Measurements from ENCODE around the gene DEFB114. TPM values are rescaled to one million over a fixed set of nuclear protein-coding genes. Genes with fewer than 3 reads are reported as not detected.

DEFB114 gene
- polyA plus RNA-seq, 4 donors, result not detected

DNA sequence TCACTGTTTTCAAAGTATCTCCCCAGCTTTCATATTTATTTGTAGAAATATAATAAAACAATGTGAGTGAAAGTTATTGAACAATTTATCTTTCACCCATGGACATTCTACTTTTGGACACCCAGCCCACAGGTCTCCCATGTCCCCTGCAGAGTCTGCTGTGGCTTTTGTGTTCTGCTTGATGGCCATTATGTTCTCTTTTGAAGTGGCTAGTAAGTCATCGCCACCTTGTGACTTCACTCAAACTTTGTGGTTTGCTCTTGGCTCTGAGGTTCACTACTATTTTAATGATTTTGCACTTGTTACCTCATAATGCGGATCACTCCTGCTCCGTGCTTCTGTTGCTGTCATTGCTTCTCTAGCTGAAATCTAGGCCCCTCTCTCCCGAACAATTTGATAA lies 15.6 kb upstream of the DEFB114 start:
- no peak overlapping the region for H3K4me3 ChIP-seq (ENCODE audit: low read depth in 1 of 3, low read length in 3 of 3)
- H3K36me3 ChIP-seq (ENCODE audit: control insufficient read depth in 3 of 3, insufficient read depth in 2 of 3, low read depth in 1 of 3, low read length in 3 of 3), result no peaks in the 10 kb centered on the region
- 79 to 85% (median 81%) methylated on average over 4 of the region's 4 CpGs for WGBS, 3 donors
- no peaks in the 10 kb centered on the region for H3K27me3 ChIP-seq (ENCODE audit: control insufficient read depth in 3 of 3, insufficient read depth in 3 of 3, low read length in 3 of 3)
- no peaks in the 10 kb centered on the region for H3K4me1 ChIP-seq (ENCODE audit: control insufficient read depth in 3 of 3, insufficient read depth in 2 of 3, low read depth in 1 of 3, low read length in 2 of 3)
- no peak for DNase-seq
- H3K27ac ChIP-seq (ENCODE audit: low read depth in 1 of 3, low read length in 2 of 3), result no peak overlapping the region
- H3K9me3 ChIP-seq (ENCODE audit: control insufficient read depth in 2 of 2, insufficient read depth in 1 of 2, low read depth in 1 of 2, low read length in 1 of 2), result no peaks in the 10 kb centered on the region
- FAIRE-seq, result no peak

DNA sequence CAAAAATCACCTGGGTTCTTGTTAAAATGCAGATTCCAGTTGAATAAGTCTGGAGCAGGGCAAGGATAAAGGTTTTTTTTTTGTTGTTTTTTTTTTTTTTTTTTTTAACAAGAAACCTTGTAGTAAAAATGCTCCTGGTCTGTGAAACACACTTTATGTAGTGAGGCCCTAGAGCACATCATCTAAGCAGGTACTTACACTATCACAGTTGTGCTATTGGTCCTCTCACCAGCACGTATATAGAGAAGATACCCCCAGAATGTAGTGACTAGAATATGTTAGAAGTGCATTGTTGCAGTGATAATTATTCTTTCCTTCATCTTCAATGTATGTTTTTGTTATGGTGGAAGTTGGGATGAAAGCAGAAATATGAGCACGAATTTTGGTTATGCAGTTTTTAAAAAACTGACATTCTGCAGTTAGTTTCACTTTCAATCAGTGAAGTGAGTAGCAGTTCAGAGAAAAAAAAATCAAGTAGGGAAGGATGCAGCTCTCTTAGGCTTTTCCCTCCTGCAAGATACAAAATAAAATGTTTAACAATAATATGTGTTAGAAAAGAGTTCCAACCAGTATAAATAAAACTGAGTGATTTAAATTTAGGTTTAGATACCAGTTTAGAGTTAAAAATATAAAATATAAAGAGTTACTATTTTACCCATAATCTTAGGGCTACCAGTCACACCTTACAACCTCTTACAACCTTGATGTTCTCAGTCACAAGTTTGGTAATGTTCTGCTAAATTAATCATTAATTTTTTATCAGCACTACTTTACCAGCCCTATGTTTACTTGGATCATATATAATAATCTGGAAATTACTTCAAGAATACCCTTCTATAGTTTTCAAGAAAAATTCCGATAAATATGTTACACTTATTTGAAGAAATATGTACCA lies 14.6 kb upstream of the DEFB114 start:
- H3K9me3 ChIP-seq (ENCODE audit: control insufficient read depth in 2 of 2, insufficient read depth in 1 of 2, low read depth in 1 of 2, low read length in 1 of 2), result no peaks in the 10 kb centered on the region
- H3K4me1 ChIP-seq (ENCODE audit: control insufficient read depth in 3 of 3, insufficient read depth in 2 of 3, low read depth in 1 of 3, low read length in 2 of 3), result no peaks in the 10 kb centered on the region
- DNase-seq, result peak in 1 of 2 donors; percentile 45
- peak overlapping the region in 1 of 3 donors; percentile 58 for H3K27ac ChIP-seq (ENCODE audit: low read depth in 1 of 3, low read length in 2 of 3)
- FAIRE-seq, result no peak
- no peaks in the 10 kb centered on the region for H3K36me3 ChIP-seq (ENCODE audit: control insufficient read depth in 3 of 3, insufficient read depth in 2 of 3, low read depth in 1 of 3, low read length in 3 of 3)
- peak overlapping the region in 1 of 3 donors; percentile 15 for H3K4me3 ChIP-seq (ENCODE audit: low read depth in 1 of 3, low read length in 3 of 3)
- H3K27me3 ChIP-seq (ENCODE audit: control insufficient read depth in 3 of 3, insufficient read depth in 3 of 3, low read length in 3 of 3), result no peaks in the 10 kb centered on the region
- 12 to 29% (median 17%) methylated on average over 3 of the region's 3 CpGs for WGBS, 3 donors

DNA sequence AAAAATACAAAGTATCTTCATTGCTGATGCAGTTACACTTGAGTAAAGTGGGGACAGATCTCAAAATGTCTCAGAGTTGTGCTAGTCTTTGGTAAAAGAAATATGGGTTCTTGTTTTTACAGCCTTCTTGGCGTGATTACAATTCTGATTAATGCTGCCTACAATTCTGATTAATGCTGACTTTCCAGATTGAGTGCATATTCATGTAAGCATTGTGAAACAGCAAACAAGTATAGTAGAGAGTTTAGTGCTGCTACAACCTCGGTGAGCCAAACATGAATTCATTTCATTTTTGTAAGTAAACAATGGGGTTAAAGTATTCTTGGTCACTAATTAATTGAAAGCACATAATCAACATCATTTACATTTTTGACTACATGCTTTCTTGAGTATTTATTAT lies 5.6 kb upstream of the DEFB114 start, which contains the start of gene DEFB113:
TSS of gene DEFB113 (minus strand) at position 21 of the 400 bp plus-strand sequence. CDS start at position 21, 0 bp downstream.
- no peaks in the 10 kb centered on the region for H3K9me3 ChIP-seq (ENCODE audit: control insufficient read depth in 2 of 2, insufficient read depth in 1 of 2, low read depth in 1 of 2, low read length in 1 of 2)
- no peak within 1 kb of the TSS for H3K27ac ChIP-seq (ENCODE audit: low read depth in 1 of 3, low read length in 2 of 3)
- H3K4me1 ChIP-seq (ENCODE audit: control insufficient read depth in 3 of 3, insufficient read depth in 2 of 3, low read depth in 1 of 3, low read length in 2 of 3), result no peaks in the 10 kb centered on the region
- 38 to 45% (median 42%) methylated on average over 2 of the region's 2 CpGs for WGBS, 3 donors
- DNase-seq (no peak), FAIRE-seq (no peak)
- H3K27me3 ChIP-seq (ENCODE audit: control insufficient read depth in 3 of 3, insufficient read depth in 3 of 3, low read length in 3 of 3), result no peaks in the 10 kb centered on the region
- no peak within 1 kb of the TSS for H3K4me3 ChIP-seq (ENCODE audit: low read depth in 1 of 3, low read length in 3 of 3)
- no peaks in the 10 kb centered on the region for H3K36me3 ChIP-seq (ENCODE audit: control insufficient read depth in 3 of 3, insufficient read depth in 2 of 3, low read depth in 1 of 3, low read length in 3 of 3)

DNA sequence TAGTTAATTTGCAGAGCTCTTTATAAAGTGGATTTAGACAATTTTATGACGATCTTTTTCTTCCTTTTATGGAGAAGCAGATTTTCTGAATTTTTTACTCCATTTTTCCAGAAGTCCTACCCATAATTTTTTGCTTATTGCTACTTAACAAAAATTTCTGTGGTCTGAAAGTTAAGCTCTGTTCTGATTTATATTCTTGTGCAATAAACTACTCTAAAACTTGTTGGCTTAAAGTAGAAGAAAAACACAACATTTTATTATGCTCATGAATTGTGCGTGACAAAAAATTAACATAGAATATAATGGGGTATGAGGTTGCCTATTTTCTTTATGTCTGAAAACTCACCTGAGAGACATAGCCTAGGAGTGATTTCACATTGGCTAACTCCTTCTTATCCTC lies 2.9 kb upstream of the DEFB114 start:
- no peaks in the 10 kb centered on the region for H3K36me3 ChIP-seq (ENCODE audit: control insufficient read depth in 3 of 3, insufficient read depth in 2 of 3, low read depth in 1 of 3, low read length in 3 of 3)
- H3K9me3 ChIP-seq (ENCODE audit: control insufficient read depth in 2 of 2, insufficient read depth in 1 of 2, low read depth in 1 of 2, low read length in 1 of 2), result no peaks in the 10 kb centered on the region
- no peak overlapping the region for H3K4me3 ChIP-seq (ENCODE audit: low read depth in 1 of 3, low read length in 3 of 3)
- H3K27me3 ChIP-seq (ENCODE audit: control insufficient read depth in 3 of 3, insufficient read depth in 3 of 3, low read length in 3 of 3), result no peaks in the 10 kb centered on the region
- DNase-seq (no peak), FAIRE-seq (no peak)
- no peaks in the 10 kb centered on the region for H3K4me1 ChIP-seq (ENCODE audit: control insufficient read depth in 3 of 3, insufficient read depth in 2 of 3, low read depth in 1 of 3, low read length in 2 of 3)
- no peak overlapping the region for H3K27ac ChIP-seq (ENCODE audit: low read depth in 1 of 3, low read length in 2 of 3)
- 61 to 70% (median 70%) methylated on average over 2 of the region's 2 CpGs for WGBS, 3 donors

DNA sequence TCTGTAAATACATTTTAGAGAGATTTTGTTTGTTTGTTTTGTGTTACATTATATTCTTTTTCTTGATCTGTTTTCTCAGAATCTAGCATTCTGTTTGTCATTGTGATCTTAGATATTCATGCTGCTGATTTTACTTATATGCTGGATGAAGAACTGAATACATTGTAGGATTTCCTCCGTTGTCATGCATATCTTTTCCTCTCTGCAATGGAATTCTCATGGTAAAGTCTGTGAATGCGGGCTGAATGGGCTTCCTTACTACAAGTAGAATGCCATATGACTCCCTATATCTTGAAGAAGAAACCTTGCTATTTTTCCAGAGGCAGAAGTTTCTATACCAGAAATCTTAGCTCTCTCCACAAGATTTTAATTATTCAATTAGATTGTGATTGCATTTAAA lies 2.4 kb upstream of the DEFB114 start:
- no peak for DNase-seq
- H3K4me1 ChIP-seq (ENCODE audit: control insufficient read depth in 3 of 3, insufficient read depth in 2 of 3, low read depth in 1 of 3, low read length in 2 of 3), result no peaks in the 10 kb centered on the region
- H3K9me3 ChIP-seq (ENCODE audit: control insufficient read depth in 2 of 2, insufficient read depth in 1 of 2, low read depth in 1 of 2, low read length in 1 of 2), result no peaks in the 10 kb centered on the region
- FAIRE-seq, result no peak
- H3K36me3 ChIP-seq (ENCODE audit: control insufficient read depth in 3 of 3, insufficient read depth in 2 of 3, low read depth in 1 of 3, low read length in 3 of 3), result no peaks in the 10 kb centered on the region
- H3K27me3 ChIP-seq (ENCODE audit: control insufficient read depth in 3 of 3, insufficient read depth in 3 of 3, low read length in 3 of 3), result no peaks in the 10 kb centered on the region
- 56 to 59% (median 58%) methylated on average over 2 of the region's 2 CpGs for WGBS, 3 donors
- no peak overlapping the region for H3K27ac ChIP-seq (ENCODE audit: low read depth in 1 of 3, low read length in 2 of 3)
- H3K4me3 ChIP-seq (ENCODE audit: low read depth in 1 of 3, low read length in 3 of 3), result no peak overlapping the region

DNA sequence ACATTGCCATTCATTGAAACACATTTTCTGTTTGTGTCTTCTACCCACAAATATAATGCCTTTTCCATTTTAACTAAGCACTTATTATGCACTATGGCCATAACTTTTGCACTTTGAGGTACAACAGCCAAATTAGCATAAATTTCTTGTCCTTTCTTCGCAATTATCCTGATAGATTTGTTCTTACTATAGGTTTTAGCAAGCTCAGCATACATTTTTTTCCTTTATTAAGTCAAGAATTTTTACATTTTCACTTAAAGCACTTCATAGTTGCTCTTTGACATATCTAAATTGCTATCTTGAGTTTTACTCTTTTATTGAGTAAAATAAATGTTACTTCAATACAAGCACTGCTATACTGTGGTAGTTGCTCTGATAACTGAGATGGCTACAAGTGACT lies 5.8 kb downstream of the DEFB114 start:
- H3K4me1 ChIP-seq (ENCODE audit: control insufficient read depth in 3 of 3, insufficient read depth in 2 of 3, low read depth in 1 of 3, low read length in 2 of 3), result no peaks in the 10 kb centered on the region
- no peak for DNase-seq
- no peak overlapping the region for H3K27ac ChIP-seq (ENCODE audit: low read depth in 1 of 3, low read length in 2 of 3)
- 66 to 70% (median 70%) methylated on average over 1 of the region's 1 CpG for WGBS, 3 donors
- H3K4me3 ChIP-seq (ENCODE audit: low read depth in 1 of 3, low read length in 3 of 3), result no peak overlapping the region
- no peak for FAIRE-seq
- H3K9me3 ChIP-seq (ENCODE audit: control insufficient read depth in 2 of 2, insufficient read depth in 1 of 2, low read depth in 1 of 2, low read length in 1 of 2), result peaks cover 0 to 3% of the 10 kb centered on the region in 2 donors
- no peaks in the 10 kb centered on the region for H3K36me3 ChIP-seq (ENCODE audit: control insufficient read depth in 3 of 3, insufficient read depth in 2 of 3, low read depth in 1 of 3, low read length in 3 of 3)
- H3K27me3 ChIP-seq (ENCODE audit: control insufficient read depth in 3 of 3, insufficient read depth in 3 of 3, low read length in 3 of 3), result no peaks in the 10 kb centered on the region

DNA sequence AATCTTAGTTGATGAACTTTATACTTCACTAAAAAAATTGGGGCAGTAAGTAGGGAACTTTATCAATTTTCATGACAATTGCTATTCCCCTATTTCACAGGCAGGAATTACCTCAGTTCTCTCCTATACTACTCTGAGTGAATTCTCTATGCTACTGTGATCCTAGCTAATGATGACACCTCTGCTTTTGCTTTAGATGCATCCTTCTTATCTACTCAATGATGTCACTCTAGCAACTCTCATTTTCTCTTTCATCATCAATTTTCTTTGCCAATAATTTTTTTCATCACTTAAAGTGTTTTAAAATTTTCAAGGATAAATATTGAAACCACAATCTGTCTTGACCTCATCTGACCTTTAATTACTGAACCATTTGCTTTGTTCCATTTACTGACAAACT lies 8.1 kb downstream of the DEFB114 start:
- no peak overlapping the region for H3K4me3 ChIP-seq (ENCODE audit: low read depth in 1 of 3, low read length in 3 of 3)
- no peak overlapping the region for H3K27ac ChIP-seq (ENCODE audit: low read depth in 1 of 3, low read length in 2 of 3)
- FAIRE-seq, result no peak
- no peaks in the 10 kb centered on the region for H3K27me3 ChIP-seq (ENCODE audit: control insufficient read depth in 3 of 3, insufficient read depth in 3 of 3, low read length in 3 of 3)
- H3K4me1 ChIP-seq (ENCODE audit: control insufficient read depth in 3 of 3, insufficient read depth in 2 of 3, low read depth in 1 of 3, low read length in 2 of 3), result no peaks in the 10 kb centered on the region
- peaks cover 0 to 3% of the 10 kb centered on the region in 2 donors for H3K9me3 ChIP-seq (ENCODE audit: control insufficient read depth in 2 of 2, insufficient read depth in 1 of 2, low read depth in 1 of 2, low read length in 1 of 2)
- DNase-seq, result no peak
- H3K36me3 ChIP-seq (ENCODE audit: control insufficient read depth in 3 of 3, insufficient read depth in 2 of 3, low read depth in 1 of 3, low read length in 3 of 3), result no peaks in the 10 kb centered on the region

DNA sequence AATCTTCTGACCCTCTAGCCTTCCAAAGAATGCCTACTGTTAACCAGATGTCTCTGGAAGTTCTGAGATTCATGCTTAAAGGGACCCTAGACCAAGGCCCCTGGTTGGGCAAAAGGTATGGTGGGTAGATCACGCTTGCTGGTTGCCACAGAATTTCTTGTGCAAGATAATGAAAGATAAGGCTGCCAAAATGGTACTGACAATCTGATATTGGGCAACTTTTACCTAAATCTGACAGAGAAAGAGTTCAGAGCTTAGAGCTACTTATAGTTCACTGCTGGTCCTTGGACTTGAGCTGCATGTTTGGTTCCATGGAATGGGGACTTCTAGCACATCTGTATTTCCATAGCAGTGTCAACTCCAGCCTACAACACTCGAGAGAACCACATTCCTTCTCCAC lies 12.0 kb downstream of the DEFB114 start:
- no peaks in the 10 kb centered on the region for H3K9me3 ChIP-seq (ENCODE audit: control insufficient read depth in 2 of 2, insufficient read depth in 1 of 2, low read depth in 1 of 2, low read length in 1 of 2)
- H3K27me3 ChIP-seq (ENCODE audit: control insufficient read depth in 3 of 3, insufficient read depth in 3 of 3, low read length in 3 of 3), result no peaks in the 10 kb centered on the region
- FAIRE-seq (no peak), DNase-seq (no peak)
- H3K36me3 ChIP-seq (ENCODE audit: control insufficient read depth in 3 of 3, insufficient read depth in 2 of 3, low read depth in 1 of 3, low read length in 3 of 3), result no peaks in the 10 kb centered on the region
- WGBS, 3 donors, result 39 to 64% (median 53%) methylated on average over 2 of the region's 2 CpGs
- no peaks in the 10 kb centered on the region for H3K4me1 ChIP-seq (ENCODE audit: control insufficient read depth in 3 of 3, insufficient read depth in 2 of 3, low read depth in 1 of 3, low read length in 2 of 3)
- no peak overlapping the region for H3K4me3 ChIP-seq (ENCODE audit: low read depth in 1 of 3, low read length in 3 of 3)
- no peak overlapping the region for H3K27ac ChIP-seq (ENCODE audit: low read depth in 1 of 3, low read length in 2 of 3)

DNA sequence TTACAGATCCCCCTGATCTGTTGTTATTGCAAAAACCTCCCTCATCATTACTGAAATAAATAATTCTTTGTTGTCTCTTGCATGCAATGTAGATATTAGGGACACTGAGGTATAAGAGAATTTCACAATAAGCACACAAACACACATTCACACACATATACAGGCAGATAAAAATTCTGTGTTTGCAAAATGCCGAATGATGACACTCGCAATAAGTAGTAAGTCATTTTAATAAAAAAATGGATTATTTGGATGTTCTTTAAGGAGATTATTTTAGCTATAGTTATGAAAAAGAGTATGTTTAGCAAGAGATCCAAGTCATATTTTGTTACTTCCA lies 13.6 kb downstream of the DEFB114 start:
- Histone ChIP-seq H3K27me3 (ENCODE audit: control insufficient read depth in 3 of 3, insufficient read depth in 3 of 3, low read length in 3 of 3) (no peaks in the 10 kb centered on the region), H3K4me3 (ENCODE audit: low read depth in 1 of 3, low read length in 3 of 3) (no peak overlapping the region), H3K36me3 (ENCODE audit: control insufficient read depth in 3 of 3, insufficient read depth in 2 of 3, low read depth in 1 of 3, low read length in 3 of 3) (no peaks in the 10 kb centered on the region), H3K4me1 (ENCODE audit: control insufficient read depth in 3 of 3, insufficient read depth in 2 of 3, low read depth in 1 of 3, low read length in 2 of 3) (no peaks in the 10 kb centered on the region), H3K27ac (ENCODE audit: low read depth in 1 of 3, low read length in 2 of 3) (no peak overlapping the region), H3K9me3 (ENCODE audit: control insufficient read depth in 2 of 2, insufficient read depth in 1 of 2, low read depth in 1 of 2, low read length in 1 of 2) (no peaks in the 10 kb centered on the region)
- WGBS, 3 donors, result 92 to 95% (median 93%) methylated on average over 2 of the region's 2 CpGs
- no peak for FAIRE-seq
- DNase-seq, result no peak

Measured in small intestine (tissue), 7 donors.